H9 (cell line): ENCODE data around the gene RASA3. TPM values are rescaled to one million over a fixed set of nuclear protein-coding genes. Genes with fewer than 3 reads are reported as not detected.

ENCODE experiments used
- DNase-seq: peaks from one replicate; pipeline ENCODE4 v3.0.0-alpha.2; 2017
- H2AFZ ChIP-seq: one replicate; pipeline ENCODE4 v1.6.1; 2013; ENCODE audit warnings: mild to moderate bottlenecking, low read length, control low read depth, moderate library complexity
- H2AK5ac ChIP-seq: 2 replicates; pipeline ENCODE4 v1.6.1; 2013; ENCODE audit warnings: low read length, control low read depth, mixed read lengths; ENCODE audit not compliant: insufficient read length
- H2BK120ac ChIP-seq: one replicate; pipeline ENCODE4 v1.6.1; 2013; ENCODE audit warnings: low read depth, mild to moderate bottlenecking, low read length, control low read depth, inconsistent platforms; ENCODE audit not compliant: poor library complexity, severe bottlenecking
- H2BK12ac ChIP-seq: 2 replicates; pipeline ENCODE4 v1.6.1; 2013; ENCODE audit warnings: low read length, control low read depth, mixed read lengths, low read depth; ENCODE audit not compliant: insufficient read length
- H2BK15ac ChIP-seq: 2 replicates; pipeline ENCODE4 v1.6.1; 2013; ENCODE audit warnings: low read depth, low read length, control low read depth
- H2BK20ac ChIP-seq: one replicate; pipeline ENCODE4 v1.6.1; 2013; ENCODE audit warnings: low read depth, mild to moderate bottlenecking, low read length, control low read depth, inconsistent platforms; ENCODE audit not compliant: poor library complexity, severe bottlenecking
- H2BK5ac ChIP-seq: 2 replicates; pipeline ENCODE4 v1.6.1; 2013; ENCODE audit warnings: low read length, control low read depth, mixed read lengths; ENCODE audit not compliant: insufficient read length
- H3K14ac ChIP-seq: 2 replicates; pipeline ENCODE4 v1.6.1; 2013; ENCODE audit warnings: low read length, control low read depth; ENCODE audit not compliant: insufficient read depth
- H3K18ac ChIP-seq: 2 replicates; pipeline ENCODE4 v1.6.1; 2013; ENCODE audit warnings: low read depth, mild to moderate bottlenecking, mixed read lengths, low read length, control low read depth; ENCODE audit not compliant: insufficient read length
- H3K23ac ChIP-seq: 2 replicates; pipeline ENCODE4 v1.6.1; 2013; ENCODE audit warnings: low read length, control low read depth, mixed read lengths, low read depth; ENCODE audit not compliant: insufficient read length
- H3K23me2 ChIP-seq: 2 replicates; pipeline ENCODE4 v1.6.1; 2013; ENCODE audit warnings: low read depth, mild to moderate bottlenecking, mixed read lengths, low read length, control low read depth; ENCODE audit not compliant: insufficient read length, poor library complexity, severe bottlenecking
- H3K27ac ChIP-seq: 2 replicates; pipeline ENCODE4 v1.5.1; 2013; ENCODE audit warnings: low read length, control low read depth, mixed read lengths, low read depth; ENCODE audit not compliant: insufficient read length
- H3K27me3 ChIP-seq: 2 replicates; pipeline ENCODE4 v1.6.1; 2013; ENCODE audit warnings: low read length, control low read depth, inconsistent platforms; ENCODE audit not compliant: insufficient read depth
- H3K4ac ChIP-seq: 2 replicates; pipeline ENCODE4 v1.6.1; 2013; ENCODE audit warnings: low read depth, mild to moderate bottlenecking, control low read depth, inconsistent platforms, low read length, moderate library complexity
- H3K4me1 ChIP-seq: 2 replicates; pipeline ENCODE4 v1.6.1; 2013; ENCODE audit warnings: low read length, control low read depth, inconsistent platforms; ENCODE audit not compliant: insufficient read depth
- H3K4me2 ChIP-seq: 2 replicates; pipeline ENCODE4 v1.6.1; 2013; ENCODE audit warnings: low read length, control low read depth, mixed read lengths; ENCODE audit not compliant: insufficient read length, insufficient read depth
- H3K56ac ChIP-seq: 2 replicates; pipeline ENCODE4 v1.6.1; 2013; ENCODE audit warnings: low read depth, mild to moderate bottlenecking, mixed read lengths, low read length, control low read depth; ENCODE audit not compliant: insufficient read length
- H3K79me1 ChIP-seq: 2 replicates; pipeline ENCODE4 v1.6.1; 2013; ENCODE audit warnings: low read depth, mild to moderate bottlenecking, moderate library complexity, low read length, control low read depth, inconsistent platforms; ENCODE audit not compliant: insufficient read depth, poor library complexity, severe bottlenecking
- H3K79me2 ChIP-seq: 2 replicates; pipeline ENCODE4 v1.6.1; 2013; ENCODE audit warnings: low read length, control low read depth, inconsistent platforms; ENCODE audit not compliant: insufficient read depth
- H3K9ac ChIP-seq: 2 replicates; pipeline ENCODE4 v1.6.1; 2013; ENCODE audit warnings: low read length, control low read depth, mixed read lengths; ENCODE audit not compliant: insufficient read length; ENCODE audit errors: extremely low read depth
- H3K9me3 ChIP-seq: one replicate; pipeline ENCODE4 v1.6.1; 2013; ENCODE audit warnings: low read depth, low read length, inconsistent platforms; ENCODE audit not compliant: control insufficient read depth
- H3T11ph ChIP-seq: one replicate; pipeline ENCODE4 v1.6.1; 2013; ENCODE audit warnings: mild to moderate bottlenecking, low read length, control low read depth, inconsistent platforms
- H4K20me1 ChIP-seq: one replicate; pipeline ENCODE4 v1.6.1; 2013; ENCODE audit not compliant: control insufficient read depth, insufficient read length, insufficient read depth
- H4K5ac ChIP-seq: 2 replicates; pipeline ENCODE4 v1.6.1; 2013; ENCODE audit warnings: low read depth, mild to moderate bottlenecking, mixed read lengths, low read length, control low read depth; ENCODE audit not compliant: insufficient read length
- H4K8ac ChIP-seq: replicated peaks from 2 replicates; pipeline ENCODE4 v1.6.1; 2013; ENCODE audit warnings: low read length, control low read depth, mixed read lengths, low read depth; ENCODE audit not compliant: insufficient read length
- H4K91ac ChIP-seq: 2 replicates; pipeline ENCODE4 v1.6.1; 2013; ENCODE audit warnings: low read depth, mild to moderate bottlenecking, moderate library complexity, mixed read lengths, low read length, control low read depth; ENCODE audit not compliant: insufficient read length
- H3K27ac Mint-ChIP-seq, 3 experiments: 2 replicates in 2 of 3; 3 replicates in 1 of 3; pipeline ENCODE4 v1.8.0; 2020 to 2021; ENCODE audit warnings: mixed read lengths in 3 of 3, mild to moderate bottlenecking in 1 of 3, moderate library complexity in 1 of 3
- H3K27me3 Mint-ChIP-seq: 2 replicates; pipeline ENCODE4 v1.8.0; 2021; ENCODE audit warnings: low read depth, mild to moderate bottlenecking, moderate library complexity, mixed read lengths
- H3K36me3 Mint-ChIP-seq, 3 experiments: 2 replicates in 2 of 3; 3 replicates in 1 of 3; pipeline ENCODE4 v1.8.0; 2020 to 2021; ENCODE audit warnings: low read depth in 3 of 3, mixed read lengths in 3 of 3; ENCODE audit not compliant: insufficient read depth in 1 of 3
- H3K4me1 Mint-ChIP-seq, 2 experiments: 2 replicates each; pipeline ENCODE4 v1.8.0; 2020; ENCODE audit warnings: mixed read lengths in 2 of 2
- H3K4me3 Mint-ChIP-seq, 2 experiments: 2 replicates in 1 of 2; 3 replicates in 1 of 2; pipeline ENCODE4 v1.8.0; 2020 to 2021; ENCODE audit warnings: mild to moderate bottlenecking in 2 of 2, mixed read lengths in 2 of 2, moderate library complexity in 1 of 2
- H3K9me3 Mint-ChIP-seq, 2 experiments: 2 replicates in 1 of 2; 3 replicates in 1 of 2; pipeline ENCODE4 v1.8.0; 2020; ENCODE audit warnings: mild to moderate bottlenecking in 2 of 2, mixed read lengths in 2 of 2, moderate library complexity in 1 of 2
- CTCF ChIP-seq: fragments of 200-600 bp; sonication (generic); conservative IDR thresholded peaks from 3 replicates; pipeline ENCODE4 v1.8.0; 2021; ENCODE audit warnings: antibody characterized with exemption, mild to moderate bottlenecking
- WGBS: extraction: QIAGEN DNeasy Blood & Tissue Kit; methylation state at CpG from one replicate; pipeline ENCODE4 v1.1.7; 2013; ENCODE audit warnings: missing lambda C conversion rate, low lambda C conversion rate, mixed read lengths; ENCODE audit not compliant: insufficient read length; ENCODE audit errors: extremely low coverage; 5-methylcytosine and 5-hydroxymethylcytosine counted together
- total RNA-seq: library from RNA; stranded (reverse); gene quantifications from 2 replicates; pipeline ENCODE4 v1.2.1, GENCODE V29; 2021

RASA3 gene
- total RNA-seq, 1 experiment from 2014 or later, result 12.3 TPM

- H3K27ac ChIP-seq, result no peak overlapping the region
- H3K56ac ChIP-seq, result no peak overlapping the region
- no peak for DNase-seq
- H3K23ac ChIP-seq, result no peak overlapping the region
- H4K8ac ChIP-seq, result no peak overlapping the region
- no peaks in the 10 kb centered on the region for H3K23me2 ChIP-seq
- no peaks in the 10 kb centered on the region for H3K9me3 ChIP-seq
- H4K20me1 ChIP-seq, result no peaks in the 10 kb centered on the region
- H3K79me2 ChIP-seq, result no peaks in the 10 kb centered on the region
- no peaks in the 10 kb centered on the region for H3K27me3 ChIP-seq
- no peak overlapping the region for H3K9ac ChIP-seq
- no peak overlapping the region for H2AFZ ChIP-seq
- H4K5ac ChIP-seq, result no peak overlapping the region
- no peak overlapping the region for H3K4me3 Mint-ChIP-seq
- peaks cover 3 to 11% (median 5%) of the 10 kb centered on the region in 3 experiments; a peak in 5 of 7 replicates for H3K36me3 Mint-ChIP-seq
- no peak overlapping the region for H4K91ac ChIP-seq
- H2BK20ac ChIP-seq, result no peak overlapping the region
- H2BK15ac ChIP-seq, result no peak overlapping the region
- H3K4me1 Mint-ChIP-seq, result 0 out of 4 replicates have a peak, but pooled peaks cover 0 to 3% of the 10 kb centered on the region in 2 experiments
- H3K27ac Mint-ChIP-seq, result no peak overlapping the region
- no peak overlapping the region for H2BK12ac ChIP-seq
- H2AK5ac ChIP-seq, result no peak overlapping the region
- no peak overlapping the region for H3T11ph ChIP-seq
- H3K79me1 ChIP-seq, result no peaks in the 10 kb centered on the region
- H2BK120ac ChIP-seq, result no peak overlapping the region
- TF ChIP-seq CTCF, result no peak
- no peaks in the 10 kb centered on the region for H3K27me3 Mint-ChIP-seq
- H3K18ac ChIP-seq, result no peak overlapping the region
- H3K4ac ChIP-seq, result no peak overlapping the region
- H3K14ac ChIP-seq, result no peak overlapping the region
- H3K4me2 ChIP-seq, result no peak overlapping the region
- H3K4me1 ChIP-seq, result no peaks in the 10 kb centered on the region
- H2BK5ac ChIP-seq, result no peak overlapping the region
- WGBS, result no CpG with 5 or more reads among the region's 13 CpGs
- H3K9me3 Mint-ChIP-seq, result no peaks in the 10 kb centered on the region
Observed at GRCh38 chr13:113996912-113997745, 135.3 kb downstream of the RASA3 start.
